ENCODE results near the gene SNTA1. TPM values are rescaled to one million over a fixed set of nuclear protein-coding genes. Genes with fewer than 3 reads are reported as not detected.
"Not testable (repeated sequence)": the region's sequence is repeated elsewhere in the genome, so short reads cannot be mapped to it uniquely, and the experiment has no call there.

Gene SNTA1
- total RNA-seq (9.3 TPM), polyA plus RNA-seq (50.6 TPM)

GRCh38 chr20:33443512-33444239 lies at the start of gene SNTA1:
TSS of gene SNTA1 (minus strand) at chr20:33443763. CDS start at chr20:33443620, 143 bp downstream.
- Histone ChIP-seq H3K4me1 (ENCODE audit: insufficient read depth) (no peaks in the 10 kb centered on the region), H3K27ac (ENCODE audit: low read depth) (peak within 1 kb of the TSS; percentile 41), H3K36me3 (ENCODE audit: insufficient read depth) (no peaks in the 10 kb centered on the region), H3K4me3 (ENCODE audit: low read depth, low read length) (peak within 1 kb of the TSS; percentile 88)
- 1% methylated on average over 75 of the region's 75 CpGs for WGBS
- no peak for DNase-seq (ENCODE audit: extremely low spot score)

DNA sequence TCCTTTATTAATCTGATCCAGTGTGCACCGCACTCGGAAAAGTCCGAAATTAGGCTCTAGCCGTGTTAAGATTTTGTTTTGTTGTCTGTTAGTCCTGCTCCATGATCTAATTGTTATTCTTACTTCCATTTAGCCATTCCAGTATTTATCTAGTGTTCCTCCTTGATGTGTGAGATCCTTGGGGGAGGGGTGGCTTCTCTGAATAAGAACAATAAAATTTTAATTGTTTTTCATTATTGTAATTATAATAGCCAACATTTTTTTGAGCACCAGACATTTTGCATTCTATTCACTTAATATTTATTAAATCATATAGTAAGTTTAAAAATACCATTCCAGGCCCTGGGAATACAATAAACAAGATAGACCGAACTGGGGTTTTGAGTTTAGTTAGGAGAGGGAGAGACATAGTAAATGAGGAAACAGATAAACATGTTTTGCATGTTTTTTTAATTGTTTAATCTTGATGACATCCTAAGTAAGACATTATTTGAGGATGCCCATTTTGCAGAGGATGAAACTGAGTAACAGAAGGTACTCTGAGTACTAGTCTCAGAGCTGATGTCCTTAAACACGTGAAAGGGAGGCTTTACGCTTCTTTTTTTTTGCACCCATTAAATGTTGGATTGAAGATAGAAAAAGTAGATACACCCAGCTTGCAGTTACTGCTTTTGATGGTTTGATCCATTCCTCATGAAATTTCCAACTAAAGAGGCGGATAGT lies 47.5 kb upstream of the SNTA1 start:
- WGBS = 45% methylated on average over 8 of the region's 8 CpGs
- no peaks in the 10 kb centered on the region for H3K4me1 ChIP-seq (ENCODE audit: insufficient read depth)
- DNase-seq (ENCODE audit: extremely low spot score) = no peak
- H3K27ac ChIP-seq (ENCODE audit: low read depth) = no peak overlapping the region
- H3K4me3 ChIP-seq (ENCODE audit: low read depth, low read length) = peak overlapping the region; percentile 76
- no peaks in the 10 kb centered on the region for H3K36me3 ChIP-seq (ENCODE audit: insufficient read depth)

DNA sequence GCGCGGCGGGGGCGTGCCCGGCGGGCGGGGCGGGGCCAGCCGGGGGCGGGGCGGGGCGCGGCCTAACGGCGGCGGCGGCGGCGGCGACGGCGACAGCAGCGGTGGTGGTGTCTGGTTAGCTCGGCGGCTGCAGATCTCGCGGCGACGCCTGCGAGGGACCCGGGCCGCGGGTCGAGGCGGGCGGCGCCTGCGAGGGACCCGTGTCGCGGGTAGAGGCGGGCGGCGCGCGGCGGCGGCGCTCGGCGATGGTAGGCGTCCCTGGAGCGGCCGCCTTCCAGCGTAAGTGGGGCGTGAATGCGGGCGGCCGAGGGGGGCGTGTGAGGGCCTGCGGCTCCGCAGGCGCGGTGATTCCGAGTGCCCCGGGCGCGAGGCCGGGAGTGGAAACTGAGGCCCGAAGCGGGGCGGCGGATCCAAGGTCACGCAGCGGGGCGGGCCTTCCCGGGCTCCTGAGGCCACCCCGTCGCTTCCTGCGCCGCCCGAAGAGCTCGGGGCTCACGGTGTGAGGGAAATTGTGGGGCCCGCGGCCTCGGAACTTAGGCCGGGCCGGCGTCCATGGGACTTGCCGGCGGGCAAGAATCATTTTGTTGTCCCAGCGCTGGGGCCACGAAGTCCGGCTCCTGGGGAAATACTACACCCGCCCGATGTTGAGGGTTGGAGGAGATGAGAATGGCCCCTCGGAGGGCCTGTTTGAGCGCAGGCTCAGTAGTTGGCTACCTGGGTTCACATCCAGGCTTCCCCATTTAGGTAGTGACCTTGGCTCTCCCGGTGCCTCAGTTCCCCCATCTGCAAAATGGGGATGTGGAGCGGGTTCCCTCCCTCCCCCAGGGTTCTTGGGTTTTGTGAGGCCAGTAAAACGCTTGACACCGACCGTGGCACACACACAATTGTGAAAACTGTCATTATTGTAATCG lies 46.7 kb upstream of the SNTA1 start, which contains the start of gene CBFA2T2:
Gene CBFA2T2, plus strand, starts transcription at position 74 of the 911 bp plus-strand sequence. Its CDS starts 172 bp downstream, at position 246.
- Histone ChIP-seq H3K27ac (ENCODE audit: low read depth) (peak within 1 kb of the TSS; percentile 95), H3K36me3 (ENCODE audit: insufficient read depth) (no peaks in the 10 kb centered on the region), H3K4me3 (ENCODE audit: low read depth, low read length) (peak within 1 kb of the TSS; percentile 76), H3K4me1 (ENCODE audit: insufficient read depth) (no peaks in the 10 kb centered on the region)
- DNase-seq (ENCODE audit: extremely low spot score) = peak; percentile 15
- WGBS = under 1% methylated on average over 105 of the region's 105 CpGs

- peak overlapping the region; percentile 90 for H3K27ac ChIP-seq (ENCODE audit: low read depth)
- WGBS = 2% methylated on average over 36 of the region's 36 CpGs
- peak overlapping the region; percentile 23 for H3K4me3 ChIP-seq (ENCODE audit: low read depth, low read length)
- no peaks in the 10 kb centered on the region for H3K36me3 ChIP-seq (ENCODE audit: insufficient read depth)
- peak; percentile 92 for DNase-seq (ENCODE audit: extremely low spot score)
- no peaks in the 10 kb centered on the region for H3K4me1 ChIP-seq (ENCODE audit: insufficient read depth)
These were observed 46.0 kb upstream of the SNTA1 start for GRCh38 chr20:33489495-33490022.

GRCh38 chr20:33488661-33489494 lies 45.3 kb upstream of the SNTA1 start:
- not testable (repeated sequence) for H3K4me3 ChIP-seq (ENCODE audit: low read depth, low read length); H3K36me3 ChIP-seq (ENCODE audit: insufficient read depth); H3K4me1 ChIP-seq (ENCODE audit: insufficient read depth); DNase-seq (ENCODE audit: extremely low spot score); H3K27ac ChIP-seq (ENCODE audit: low read depth)
- 91% methylated on average over 32 of the region's 32 CpGs for WGBS

GRCh38 chr20:33488201-33488600 lies 44.6 kb upstream of the SNTA1 start:
- Histone ChIP-seq H3K4me3 (ENCODE audit: low read depth, low read length) (no peak overlapping the region), H3K36me3 (ENCODE audit: insufficient read depth) (no peaks in the 10 kb centered on the region), H3K27ac (ENCODE audit: low read depth) (no peak overlapping the region), H3K4me1 (ENCODE audit: insufficient read depth) (no peaks in the 10 kb centered on the region)
- DNase-seq (ENCODE audit: extremely low spot score) = no peak
- 88% methylated on average over 10 of the region's 10 CpGs for WGBS

DNA sequence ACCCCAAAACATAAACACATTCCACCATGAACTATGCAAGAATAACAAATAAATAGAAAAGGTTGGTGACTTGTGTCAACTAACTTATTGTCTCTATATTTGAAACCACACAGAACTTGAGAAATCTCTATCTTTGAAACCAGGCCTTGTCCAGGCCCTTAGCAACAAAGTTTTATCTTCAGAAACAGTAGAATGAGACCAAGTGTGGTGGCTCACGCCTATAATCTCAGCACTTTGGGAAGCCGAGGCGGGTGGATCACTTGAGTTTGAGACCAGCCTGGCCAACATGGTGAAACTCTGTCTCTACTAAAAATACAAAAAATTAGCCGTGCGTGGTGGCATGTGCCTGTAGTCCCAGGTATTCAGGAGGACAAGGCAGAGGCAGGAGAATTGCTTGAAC lies 39.6 kb upstream of the SNTA1 start:
- H3K36me3 ChIP-seq (ENCODE audit: insufficient read depth); H3K4me3 ChIP-seq (ENCODE audit: low read depth, low read length); H3K4me1 ChIP-seq (ENCODE audit: insufficient read depth); DNase-seq (ENCODE audit: extremely low spot score); H3K27ac ChIP-seq (ENCODE audit: low read depth): not testable (repeated sequence)
- WGBS = 95% methylated on average over 5 of the region's 5 CpGs

DNA sequence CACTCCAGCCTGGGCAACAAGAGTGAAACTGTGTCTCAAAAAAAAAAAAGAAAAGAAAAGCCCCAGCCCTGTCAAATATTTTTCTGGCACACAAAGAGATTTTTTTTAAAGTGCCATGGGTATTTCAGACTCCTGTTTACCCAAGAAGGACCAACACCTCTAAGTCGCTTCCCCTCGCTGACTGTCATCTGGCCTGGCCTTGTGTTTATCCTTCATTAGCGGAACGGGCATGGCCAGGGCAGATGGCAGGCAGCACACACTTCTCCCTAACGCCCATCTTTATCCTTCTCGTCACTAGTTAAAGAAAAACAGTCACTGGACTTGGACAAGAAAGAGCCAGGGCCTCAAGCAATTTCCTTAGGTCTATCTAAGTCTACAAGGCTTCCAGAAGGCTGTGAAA lies 39.0 kb upstream of the SNTA1 start:
- Histone ChIP-seq H3K4me1 (ENCODE audit: insufficient read depth) (no peaks in the 10 kb centered on the region), H3K27ac (ENCODE audit: low read depth) (no peak overlapping the region), H3K4me3 (ENCODE audit: low read depth, low read length) (no peak overlapping the region), H3K36me3 (ENCODE audit: insufficient read depth) (no peaks in the 10 kb centered on the region)
- 59% methylated on average over 6 of the region's 6 CpGs for WGBS
- no peak for DNase-seq (ENCODE audit: extremely low spot score)

- H3K4me3 ChIP-seq (ENCODE audit: low read depth, low read length) = no peak overlapping the region
- no peaks in the 10 kb centered on the region for H3K36me3 ChIP-seq (ENCODE audit: insufficient read depth)
- H3K4me1 ChIP-seq (ENCODE audit: insufficient read depth) = no peaks in the 10 kb centered on the region
- 93% methylated on average over 8 of the region's 8 CpGs for WGBS
- H3K27ac ChIP-seq (ENCODE audit: low read depth) = no peak overlapping the region
- no peak for DNase-seq (ENCODE audit: extremely low spot score)
These were observed 37.9 kb upstream of the SNTA1 start for GRCh38 chr20:33481431-33481941.

GRCh38 chr20:33480048-33480447 lies 36.5 kb upstream of the SNTA1 start:
- no peak overlapping the region for H3K4me3 ChIP-seq (ENCODE audit: low read depth, low read length)
- no peaks in the 10 kb centered on the region for H3K36me3 ChIP-seq (ENCODE audit: insufficient read depth)
- no peaks in the 10 kb centered on the region for H3K4me1 ChIP-seq (ENCODE audit: insufficient read depth)
- H3K27ac ChIP-seq (ENCODE audit: low read depth) = no peak overlapping the region
- WGBS = 91% methylated on average over 5 of the region's 5 CpGs
- no peak for DNase-seq (ENCODE audit: extremely low spot score)

DNA sequence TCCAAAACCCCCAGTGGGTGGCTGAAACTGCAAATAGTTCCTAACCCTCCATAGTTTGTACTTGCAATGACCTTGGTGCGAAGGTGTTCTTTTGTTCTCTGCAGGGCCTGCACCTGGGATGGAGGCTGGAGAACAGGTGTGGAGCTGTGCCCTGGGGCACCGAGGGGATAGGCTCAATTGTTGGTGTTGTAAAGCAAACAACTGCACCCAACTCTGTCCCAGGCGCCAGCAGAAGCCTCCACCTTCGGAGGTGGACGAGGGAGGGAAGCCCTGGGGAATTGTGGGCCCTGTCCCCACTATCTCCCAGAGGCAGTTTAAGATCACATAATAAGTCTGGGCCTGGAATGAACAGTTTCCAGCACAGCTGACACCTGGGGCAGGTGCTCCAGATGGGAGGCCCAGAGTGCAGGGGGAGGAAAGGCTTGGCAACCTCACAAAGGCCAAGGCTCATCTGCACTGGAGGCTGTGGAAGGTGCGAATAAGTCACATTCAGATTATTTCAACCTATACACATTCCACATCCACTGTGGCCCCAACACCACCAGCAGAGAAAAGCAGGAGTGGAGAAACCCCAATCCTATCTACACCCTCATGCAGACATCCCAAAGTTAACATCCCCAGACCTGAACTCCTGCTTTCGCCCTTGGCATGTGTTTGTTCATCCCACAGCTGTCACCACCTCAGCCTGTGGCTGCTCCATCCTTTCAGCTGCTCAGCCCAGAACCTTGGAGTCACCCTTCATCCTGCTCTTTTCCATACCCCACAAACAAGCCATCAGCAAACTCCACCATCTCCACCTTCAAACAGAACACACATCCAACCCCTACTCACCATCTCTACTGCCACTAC lies 34.0 kb upstream of the SNTA1 start:
- Histone ChIP-seq H3K4me3 (ENCODE audit: low read depth, low read length) (no peak overlapping the region), H3K4me1 (ENCODE audit: insufficient read depth) (no peaks in the 10 kb centered on the region), H3K27ac (ENCODE audit: low read depth) (no peak overlapping the region), H3K36me3 (ENCODE audit: insufficient read depth) (no peaks in the 10 kb centered on the region)
- DNase-seq (ENCODE audit: extremely low spot score) = no peak
- 89% methylated on average over 7 of the region's 7 CpGs for WGBS

All from urinary bladder (tissue), 4 donors.